Panc1 (cell line): ENCODE measurements around the gene ROCK2. TPM values are rescaled to one million over a fixed set of nuclear protein-coding genes. Genes with fewer than 3 reads are reported as not detected.

ENCODE experiments used
- ATAC-seq: fragments of 200-7000 bp; cut with Tn5 transposase; 2 replicates; pipeline ENCODE4 v1.9.1; 2020; ENCODE audit warnings: mild to moderate bottlenecking, moderate library complexity
- BruUV-seq: library from RNA; stranded (reverse); fragments of 400-500 nt; replicated peaks from 2 replicates; lab custom pipeline; 2021; lab: Mats Ljungman, UMichigan
- CTCF ChIA-PET: fragments of 300-600 bp; sonication (Branson Sonifier 250); formaldehyde crosslinking; loops from one replicate; lab custom pipeline; 2022; ENCODE audit warnings: antibody characterized with exemption; lab: Charles Lee
- POLR2A ChIA-PET: fragments of 300-600 bp; sonication (Branson Sonifier 250); formaldehyde crosslinking; loops from one replicate; lab custom pipeline; 2022; ENCODE audit warnings: antibody characterized with exemption; lab: Charles Lee
- DNase-seq: peaks from one replicate; pipeline ENCODE4 v3.0.0-alpha.2; 2010; ENCODE audit warnings: low read depth, low spot score
- H3K27ac ChIP-seq: 2 replicates; pipeline ENCODE4 v1.5.1; 2011; ENCODE audit warnings: mild to moderate bottlenecking, low read length, inconsistent platforms
- H3K27me3 ChIP-seq: fragments of 200-500 bp; sonication (Bioruptor generic); 2 replicates; pipeline ENCODE4 v1.6.0; 2014; ENCODE audit warnings: low read length, inconsistent platforms; ENCODE audit not compliant: control insufficient read depth, insufficient read depth
- H3K36me3 ChIP-seq: fragments of 200-500 bp; sonication (Bioruptor generic); 2 replicates; pipeline ENCODE4 v1.5.1; 2014; ENCODE audit warnings: inconsistent platforms, mild to moderate bottlenecking, low read length, moderate library complexity; ENCODE audit not compliant: control insufficient read depth, insufficient read depth
- H3K4me1 ChIP-seq: 2 replicates; pipeline ENCODE4 v1.5.1; 2011; ENCODE audit warnings: inconsistent platforms, mild to moderate bottlenecking, low read length, moderate library complexity; ENCODE audit not compliant: control insufficient read depth, insufficient read depth
- H3K4me3 ChIP-seq, 2 experiments: 2 replicates each; pipeline ENCODE4 v1.5.1; 2011 to 2012; ENCODE audit warnings: low read depth in 2 of 2, low read length in 2 of 2, mild to moderate bottlenecking in 2 of 2, inconsistent platforms in 1 of 2, moderate library complexity in 1 of 2
- H3K9me3 ChIP-seq: fragments of 200-500 bp; sonication (Bioruptor generic); 2 replicates; pipeline ENCODE4 v1.5.1; 2014; ENCODE audit warnings: low read depth, mild to moderate bottlenecking, inconsistent platforms, low read length, moderate library complexity; ENCODE audit not compliant: control insufficient read depth, insufficient read depth
- POLR2AphosphoS5 ChIP-seq: IDR thresholded peaks from 2 replicates; pipeline ENCODE4 v1.6.1; 2012; ENCODE audit warnings: mild to moderate bottlenecking, low read depth, low read length, moderate library complexity
- SIN3A ChIP-seq: IDR thresholded peaks from 2 replicates; pipeline ENCODE4 v1.6.1; 2012; ENCODE audit warnings: low read depth, mild to moderate bottlenecking, low read length, moderate library complexity, borderline replicate concordance; ENCODE audit not compliant: insufficient read depth
- TCF7L2 ChIP-seq: IDR thresholded peaks from 2 replicates; pipeline ENCODE4 v1.6.1; 2011; ENCODE audit warnings: mild to moderate bottlenecking, low read depth, low read length, inconsistent platforms
- in situ Hi-C: cut with HindIII; loops from 2 replicates; pipeline ENCODE4 v1.10.0; 2016; ENCODE audit warnings: low sequenced_read_pairs, low pct_unique_long_range_greater_than_20kb
- intact Hi-C: fragments of 100-400 bp; cut with micrococcal nuclease; formaldehyde crosslinking; loops from one replicate; pipeline ENCODE4 v1.10.0; 2022; ENCODE audit not compliant: unreplicated experiment
- total RNA-seq: library from RNA; stranded (reverse); gene quantifications from one replicate; pipeline ENCODE4 v1.2.1, GENCODE V29; 2021; ENCODE audit not compliant: unreplicated experiment
- TF ChIP-seq, protein P1 (sequence below): fragments of 450-650 bp; IDR thresholded peaks from 2 replicates; pipeline ENCODE4 v1.5.1; 2017; ENCODE audit warnings: mild to moderate bottlenecking
- TF ChIP-seq, protein P2 (sequence below), 2 experiments: IDR thresholded peaks; 2 replicates each; pipeline ENCODE4 v1.6.1; 2011 to 2012; ENCODE audit warnings: low read depth in 2 of 2, control low read depth in 1 of 2, low read length in 1 of 2, mild to moderate bottlenecking in 1 of 2, moderate library complexity in 1 of 2; ENCODE audit not compliant: insufficient read depth in 1 of 2

ROCK2 gene
- total RNA-seq, 1 experiment from 2014 or later = 47.9 TPM

GRCh38 chr2:11365096-11365879 lies 20.9 kb upstream of the ROCK2 start:
- intact Hi-C loops = no loop called here
- H3K9me3 ChIP-seq = no peaks in the 10 kb centered on the region
- no TSS peak for BruUV-seq
- H3K4me3 ChIP-seq = no peak overlapping the region
- no peaks in the 10 kb centered on the region; the same call in 1 of the 2 replicates for H3K4me1 ChIP-seq
- no peak for DNase-seq
- H3K36me3 ChIP-seq = no peaks in the 10 kb centered on the region
- ChIA-PET POLR2A (no interaction called here), CTCF (interaction anchor here (0.6 kb wide), 1 partner anchor 202 kb away, joined by 3 read pairs; no protein-coding TSS in a partner anchor)
- no peaks in the 10 kb centered on the region for H3K27me3 ChIP-seq
- TF ChIP-seq TCF7L2 (no peak), SIN3A (no peak), POLR2AphosphoS5 (no peak)
- TF ChIP-seq, protein P1, sequence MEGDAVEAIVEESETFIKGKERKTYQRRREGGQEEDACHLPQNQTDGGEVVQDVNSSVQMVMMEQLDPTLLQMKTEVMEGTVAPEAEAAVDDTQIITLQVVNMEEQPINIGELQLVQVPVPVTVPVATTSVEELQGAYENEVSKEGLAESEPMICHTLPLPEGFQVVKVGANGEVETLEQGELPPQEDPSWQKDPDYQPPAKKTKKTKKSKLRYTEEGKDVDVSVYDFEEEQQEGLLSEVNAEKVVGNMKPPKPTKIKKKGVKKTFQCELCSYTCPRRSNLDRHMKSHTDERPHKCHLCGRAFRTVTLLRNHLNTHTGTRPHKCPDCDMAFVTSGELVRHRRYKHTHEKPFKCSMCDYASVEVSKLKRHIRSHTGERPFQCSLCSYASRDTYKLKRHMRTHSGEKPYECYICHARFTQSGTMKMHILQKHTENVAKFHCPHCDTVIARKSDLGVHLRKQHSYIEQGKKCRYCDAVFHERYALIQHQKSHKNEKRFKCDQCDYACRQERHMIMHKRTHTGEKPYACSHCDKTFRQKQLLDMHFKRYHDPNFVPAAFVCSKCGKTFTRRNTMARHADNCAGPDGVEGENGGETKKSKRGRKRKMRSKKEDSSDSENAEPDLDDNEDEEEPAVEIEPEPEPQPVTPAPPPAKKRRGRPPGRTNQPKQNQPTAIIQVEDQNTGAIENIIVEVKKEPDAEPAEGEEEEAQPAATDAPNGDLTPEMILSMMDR = no peak
- ATAC-seq = 0 out of 2 replicates have a peak, but pooled peaks have one; percentile 30
- in situ Hi-C loops = no loop called here
- no peak overlapping the region for H3K27ac ChIP-seq

DNA sequence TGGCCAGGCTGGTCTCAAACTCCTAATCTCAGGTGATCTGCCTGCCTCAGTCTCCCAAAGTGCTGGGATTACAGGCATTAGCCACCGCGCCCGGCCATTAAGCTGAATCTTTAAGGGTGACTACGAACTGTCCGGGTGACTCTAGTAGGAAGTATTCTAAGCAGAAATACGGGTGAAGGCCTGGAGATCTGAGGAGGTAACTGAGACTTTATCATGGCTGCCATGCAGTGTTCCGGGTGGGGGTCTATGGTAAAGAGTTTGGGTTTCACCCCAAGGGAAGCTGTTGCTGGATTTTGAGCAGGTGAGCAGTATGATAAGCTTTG lies 20.1 kb upstream of the ROCK2 start:
- H3K36me3 ChIP-seq = no peaks in the 10 kb centered on the region
- H3K4me3 ChIP-seq = no peak overlapping the region
- no TSS peak for BruUV-seq
- no peak overlapping the region for H3K27ac ChIP-seq
- DNase-seq (no peak), ATAC-seq (no peak)
- CTCF ChIA-PET = interaction anchor here (0.6 kb wide), 1 partner anchor 201 kb away, joined by 3 read pairs; no protein-coding TSS in a partner anchor
- intact Hi-C loops (no loop called here), in situ Hi-C loops (no loop called here)
- no peaks in the 10 kb centered on the region; the same call in 1 of the 2 replicates for H3K4me1 ChIP-seq
- no peaks in the 10 kb centered on the region for H3K27me3 ChIP-seq
- TF ChIP-seq, protein P2, sequence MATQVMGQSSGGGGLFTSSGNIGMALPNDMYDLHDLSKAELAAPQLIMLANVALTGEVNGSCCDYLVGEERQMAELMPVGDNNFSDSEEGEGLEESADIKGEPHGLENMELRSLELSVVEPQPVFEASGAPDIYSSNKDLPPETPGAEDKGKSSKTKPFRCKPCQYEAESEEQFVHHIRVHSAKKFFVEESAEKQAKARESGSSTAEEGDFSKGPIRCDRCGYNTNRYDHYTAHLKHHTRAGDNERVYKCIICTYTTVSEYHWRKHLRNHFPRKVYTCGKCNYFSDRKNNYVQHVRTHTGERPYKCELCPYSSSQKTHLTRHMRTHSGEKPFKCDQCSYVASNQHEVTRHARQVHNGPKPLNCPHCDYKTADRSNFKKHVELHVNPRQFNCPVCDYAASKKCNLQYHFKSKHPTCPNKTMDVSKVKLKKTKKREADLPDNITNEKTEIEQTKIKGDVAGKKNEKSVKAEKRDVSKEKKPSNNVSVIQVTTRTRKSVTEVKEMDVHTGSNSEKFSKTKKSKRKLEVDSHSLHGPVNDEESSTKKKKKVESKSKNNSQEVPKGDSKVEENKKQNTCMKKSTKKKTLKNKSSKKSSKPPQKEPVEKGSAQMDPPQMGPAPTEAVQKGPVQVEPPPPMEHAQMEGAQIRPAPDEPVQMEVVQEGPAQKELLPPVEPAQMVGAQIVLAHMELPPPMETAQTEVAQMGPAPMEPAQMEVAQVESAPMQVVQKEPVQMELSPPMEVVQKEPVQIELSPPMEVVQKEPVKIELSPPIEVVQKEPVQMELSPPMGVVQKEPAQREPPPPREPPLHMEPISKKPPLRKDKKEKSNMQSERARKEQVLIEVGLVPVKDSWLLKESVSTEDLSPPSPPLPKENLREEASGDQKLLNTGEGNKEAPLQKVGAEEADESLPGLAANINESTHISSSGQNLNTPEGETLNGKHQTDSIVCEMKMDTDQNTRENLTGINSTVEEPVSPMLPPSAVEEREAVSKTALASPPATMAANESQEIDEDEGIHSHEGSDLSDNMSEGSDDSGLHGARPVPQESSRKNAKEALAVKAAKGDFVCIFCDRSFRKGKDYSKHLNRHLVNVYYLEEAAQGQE (IDR thresholded peaks at IDR 0.05; ENCODE audit: insufficient read depth in 1 of 2, low read depth in 2 of 2, low read length in 1 of 2) = no peak
- TF ChIP-seq TCF7L2 = no peak
- no peaks in the 10 kb centered on the region for H3K9me3 ChIP-seq
- POLR2A ChIA-PET = no interaction called here
